Right renal cortex interstitium (tissue), 3 donors: ENCODE measurements around the gene TMEM125. TPM values are rescaled to one million over a fixed set of nuclear protein-coding genes. Genes with fewer than 3 reads are reported as not detected.

Experiments
- DNase-seq, 3 donors: peaks; one replicate each; pipeline ENCODE4 v3.0.0-alpha.2; 2013; ENCODE audit warnings: low read depth in 3 of 3, low spot score in 2 of 3
- polyA plus RNA-seq, 3 donors: library from polyadenylated mRNA; unstranded; fragments of 120-200 nt; gene quantifications; one replicate each; pipeline ENCODE4 v1.2.1, GENCODE V29; 2013; ENCODE audit not compliant: insufficient read length in 3 of 3

The TMEM125 gene
- polyA plus RNA-seq, 3 donors = 13.6 to 15.9 (median 13.7) TPM

DNA sequence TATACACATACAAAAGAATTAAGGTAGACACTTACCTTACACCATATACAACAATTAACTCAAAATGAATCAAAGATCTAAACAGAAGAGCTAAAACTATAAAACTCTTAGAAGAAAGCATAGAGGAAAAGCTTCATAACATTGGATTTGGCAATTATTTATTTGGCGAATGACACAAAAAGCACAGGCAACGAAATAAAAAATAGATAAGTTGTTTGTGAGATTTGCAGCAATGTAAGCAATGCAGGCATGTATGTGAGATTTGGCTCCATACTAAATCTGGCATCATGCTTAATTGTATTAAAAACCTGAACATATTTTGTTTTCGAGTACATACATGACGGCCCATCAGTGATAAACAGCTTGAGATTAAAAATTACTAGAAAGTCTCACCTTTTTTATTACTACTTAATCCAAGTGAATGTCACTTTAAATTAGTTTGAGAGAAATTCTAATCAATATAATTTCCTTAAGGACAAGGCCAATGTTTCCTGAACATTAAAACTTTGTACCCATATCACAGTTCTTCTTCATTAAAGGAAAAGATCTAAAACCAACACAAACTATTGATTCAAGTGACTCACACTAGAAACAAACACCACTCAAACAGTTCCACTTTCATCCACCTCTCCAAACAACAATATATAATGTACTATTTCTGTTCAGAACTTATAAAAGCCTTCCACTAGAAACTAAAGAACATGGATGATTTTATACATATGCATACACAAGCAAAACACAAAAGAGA, 23.1 kb upstream of the TMEM125 start:
- no peak for DNase-seq

- DNase-seq = no peak
Measured at GRCh38 chr1:43247256-43247921, 22.4 kb upstream of the TMEM125 start.

DNA sequence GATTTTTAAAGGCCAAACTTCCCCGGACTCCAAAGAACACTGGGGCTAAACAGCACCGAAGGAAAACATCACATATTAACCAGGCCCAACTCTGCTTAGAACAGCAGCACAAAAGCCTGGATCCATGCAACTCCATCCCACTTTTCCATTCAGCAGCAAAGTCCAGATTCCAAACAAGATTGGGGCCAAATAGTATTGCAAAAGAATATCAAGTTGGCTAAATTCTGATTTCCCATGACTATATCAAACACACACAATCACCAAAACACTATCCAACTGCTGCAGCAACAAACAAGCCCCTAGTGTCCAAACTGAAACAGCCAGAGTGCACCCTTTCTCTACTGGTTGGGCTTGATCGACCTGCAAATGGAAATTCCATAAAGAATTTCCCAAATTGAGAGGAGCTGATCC, 19.4 kb upstream of the TMEM125 start:
- no peak for DNase-seq

- DNase-seq = no peak
Measured at GRCh38 chr1:43251024-43251423, 18.8 kb upstream of the TMEM125 start.

GRCh38 chr1:43252225-43252624, 17.6 kb upstream of the TMEM125 start:
- DNase-seq = no peak

DNA sequence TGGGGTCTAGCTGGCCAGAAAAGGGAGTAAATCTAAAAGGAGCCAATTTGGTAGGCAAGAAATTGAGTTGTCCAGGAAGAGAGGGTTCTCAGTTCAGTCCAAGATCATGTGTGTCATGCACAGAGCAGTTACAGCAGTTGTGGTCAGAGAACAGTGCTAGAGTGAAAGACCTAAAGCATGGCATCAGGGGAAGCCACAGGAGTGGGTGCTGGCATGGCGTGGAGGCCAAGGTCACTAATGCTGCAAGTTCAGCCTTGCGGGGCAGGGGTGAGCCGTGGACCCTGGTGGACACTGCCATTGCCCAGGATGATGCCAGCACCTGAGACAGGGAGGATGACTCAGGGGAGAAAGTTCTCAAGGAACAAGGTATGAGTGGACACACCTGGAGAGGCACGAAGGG, 16.6 kb upstream of the TMEM125 start:
- no peak for DNase-seq

DNA sequence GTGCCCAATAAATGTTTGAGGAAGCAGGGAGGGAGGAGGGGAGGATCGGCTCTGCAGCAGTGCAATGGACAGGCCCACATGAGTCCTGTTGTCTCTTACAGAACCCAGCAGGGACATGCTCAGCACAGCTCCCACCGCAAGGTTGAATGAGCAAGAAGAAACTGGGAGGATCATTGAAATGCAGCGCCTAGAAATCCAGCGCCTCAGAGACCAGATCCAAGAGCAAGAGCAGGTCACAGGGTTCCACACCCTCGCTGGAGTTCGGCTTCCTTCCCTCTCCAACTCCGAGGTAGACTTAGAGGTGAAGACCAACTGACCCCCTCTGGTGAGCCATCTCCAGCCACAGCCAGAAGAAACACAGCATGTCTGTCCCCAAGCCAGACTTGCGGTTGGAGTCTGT, 15.9 kb upstream of the TMEM125 start:
- no peak for DNase-seq

GRCh38 chr1:43255438-43256210, 14.2 kb upstream of the TMEM125 start:
- DNase-seq = no peak

DNA sequence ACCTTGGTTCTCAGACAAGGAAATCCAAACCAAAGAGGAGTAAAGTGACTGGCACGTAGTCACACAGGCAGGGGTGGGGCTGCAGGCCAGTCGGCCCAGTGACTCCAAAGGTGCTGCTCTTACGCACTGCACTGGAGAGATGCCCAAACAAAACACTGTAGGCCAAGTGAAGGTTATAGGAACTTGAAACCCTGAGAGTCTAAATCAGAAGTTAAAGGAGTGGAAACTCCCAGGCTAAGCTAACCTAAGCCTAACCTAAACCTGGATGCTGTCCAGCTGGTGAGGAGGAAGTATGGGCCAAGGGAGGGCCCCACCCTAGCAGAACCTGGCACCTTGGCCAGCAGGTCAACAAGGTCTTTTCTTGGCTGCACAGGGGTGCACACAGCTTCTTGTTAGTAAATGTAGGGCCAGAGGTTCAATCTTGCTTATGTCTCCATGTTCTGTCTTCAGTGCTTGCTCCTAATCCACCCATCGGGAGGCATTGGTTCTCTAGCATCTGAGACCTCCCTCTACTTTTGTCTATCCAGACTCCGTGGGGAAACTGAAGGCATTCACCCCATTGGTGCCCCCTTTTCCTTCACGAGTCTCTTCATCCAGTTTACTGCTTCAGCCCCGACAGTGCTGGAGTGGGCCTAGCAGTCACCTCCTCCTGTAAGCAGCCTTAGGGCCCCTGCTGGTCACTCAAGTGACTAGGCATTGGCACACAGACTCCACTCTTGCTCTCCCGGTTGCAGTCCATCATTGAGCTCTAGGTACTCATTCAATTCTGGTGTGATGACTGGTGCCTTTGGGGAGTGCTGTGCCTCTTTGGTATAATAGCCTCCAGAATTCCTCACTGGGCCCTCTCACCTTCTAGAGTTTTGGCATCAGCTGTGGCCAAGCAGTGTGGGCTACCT, 12.9 kb upstream of the TMEM125 start:
- no peak for DNase-seq

GRCh38 chr1:43258370-43258769, 11.4 kb upstream of the TMEM125 start:
- DNase-seq = no peak

DNA sequence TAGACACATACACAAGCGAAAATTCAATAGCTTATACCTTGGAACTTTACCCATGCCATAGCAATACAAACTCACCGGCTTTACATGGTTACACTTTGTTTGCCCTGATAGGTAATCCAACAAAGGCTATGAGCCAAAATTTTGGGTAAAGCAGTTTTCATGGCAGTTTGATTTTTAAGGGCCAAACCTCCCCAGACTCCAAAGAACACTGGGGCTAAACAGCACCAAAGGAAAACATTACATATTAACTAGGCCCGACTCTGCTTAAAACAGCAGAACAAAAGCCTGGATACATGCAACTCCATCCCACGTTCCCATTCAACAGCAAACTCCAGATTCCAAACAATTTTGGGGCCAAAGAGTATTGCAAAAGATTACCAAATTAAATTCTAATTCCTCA, 4.4 kb upstream of the TMEM125 start:
- DNase-seq = no peak

DNA sequence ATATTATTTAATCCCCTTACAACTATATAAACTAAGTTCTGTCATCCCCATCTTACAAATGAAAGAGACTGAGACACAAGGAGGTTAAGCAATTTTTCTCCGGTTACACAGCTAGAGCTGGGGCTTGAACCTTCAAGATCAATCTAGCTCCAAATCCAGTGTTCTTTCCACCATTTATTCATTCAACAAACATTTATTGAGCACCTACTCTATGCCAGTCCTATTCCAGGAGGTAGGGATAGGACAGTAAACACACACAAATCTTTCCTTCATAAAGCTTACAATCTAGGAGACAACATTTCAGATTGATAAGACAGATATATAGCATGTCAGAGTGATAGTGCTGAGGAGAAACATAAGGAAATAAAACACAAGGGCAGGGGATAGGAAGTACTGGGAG, 2.9 kb upstream of the TMEM125 start:
- DNase-seq = no peak

- DNase-seq = no peak
Measured at GRCh38 chr1:43267291-43267805, 2.4 kb upstream of the TMEM125 start.

DNA sequence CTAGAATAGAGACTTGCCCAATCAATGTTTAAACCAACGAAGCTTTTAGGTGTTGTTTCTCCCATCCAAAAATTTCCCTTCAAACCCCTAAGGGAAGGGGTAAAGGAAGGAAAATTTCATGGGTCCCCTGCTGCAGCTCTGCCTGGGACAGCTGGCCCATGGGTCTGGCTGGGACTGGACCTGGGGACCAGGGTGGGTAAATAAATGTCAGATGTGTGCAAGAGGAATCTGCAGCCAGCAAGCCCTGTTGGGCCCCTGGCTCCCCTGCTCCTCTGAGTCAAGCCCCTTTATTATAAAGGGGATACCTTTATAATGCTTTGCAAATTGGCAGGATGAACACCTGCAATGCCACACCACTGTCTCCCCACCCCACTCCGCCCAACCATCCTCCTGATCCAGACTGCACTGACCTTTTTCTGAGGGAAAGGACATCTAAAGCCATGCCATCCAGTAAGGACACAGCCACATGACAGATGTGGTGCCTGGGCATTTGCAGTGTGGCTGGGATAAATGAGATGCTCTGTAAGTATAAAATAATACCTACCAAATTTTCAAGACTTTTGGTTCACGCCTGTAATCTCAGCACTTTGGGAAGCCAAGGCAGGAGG, 1.9 kb upstream of the TMEM125 start:
- no peak for DNase-seq

GRCh38 chr1:43270421-43271095, 775 bp downstream of the TMEM125 start:
- DNase-seq = no peak

DNA sequence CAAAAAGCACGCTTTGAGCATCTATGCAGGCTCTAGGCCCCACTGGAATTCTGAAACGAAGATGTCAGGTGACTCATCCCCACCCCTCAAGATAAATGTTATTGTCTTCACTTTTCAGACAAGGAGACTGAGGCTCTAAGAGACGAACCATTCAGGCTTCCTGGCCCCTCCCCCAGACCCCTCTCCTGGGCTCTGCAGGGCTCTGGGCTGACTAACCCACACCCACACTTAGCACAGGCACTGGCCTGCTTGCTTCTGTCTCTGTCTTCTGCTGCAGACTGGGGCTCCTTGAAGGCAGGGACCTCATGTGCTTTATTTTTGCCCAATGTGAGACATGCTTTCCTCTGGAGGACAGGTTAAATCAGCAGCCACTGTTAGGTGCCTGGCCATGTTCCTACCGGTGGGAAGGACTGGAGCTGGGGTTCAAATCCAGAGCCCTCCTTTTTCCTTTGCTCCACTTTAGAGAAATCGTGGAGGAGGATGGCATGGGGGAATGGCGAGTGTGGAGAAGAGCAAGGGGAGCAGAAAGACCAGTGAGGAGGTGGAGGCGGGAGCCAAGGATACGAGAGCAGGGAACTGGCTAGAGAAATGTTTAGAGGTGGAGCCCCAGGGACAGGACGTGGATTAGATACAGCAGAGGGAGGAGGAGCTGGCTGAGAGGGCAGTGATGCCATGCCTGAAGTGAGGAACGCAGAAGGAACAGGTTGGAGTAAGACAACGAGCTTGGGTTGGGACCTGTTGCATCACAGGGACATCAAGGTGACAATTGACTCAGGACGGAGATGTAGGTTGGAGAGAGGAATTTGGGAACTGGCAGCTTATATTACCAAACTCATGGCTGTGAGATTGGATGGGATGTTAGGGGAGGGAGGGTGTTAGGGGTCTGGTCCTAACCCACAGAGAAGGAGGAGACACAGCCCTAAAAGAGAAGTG, 1.7 kb downstream of the TMEM125 start:
- no peak for DNase-seq

DNA sequence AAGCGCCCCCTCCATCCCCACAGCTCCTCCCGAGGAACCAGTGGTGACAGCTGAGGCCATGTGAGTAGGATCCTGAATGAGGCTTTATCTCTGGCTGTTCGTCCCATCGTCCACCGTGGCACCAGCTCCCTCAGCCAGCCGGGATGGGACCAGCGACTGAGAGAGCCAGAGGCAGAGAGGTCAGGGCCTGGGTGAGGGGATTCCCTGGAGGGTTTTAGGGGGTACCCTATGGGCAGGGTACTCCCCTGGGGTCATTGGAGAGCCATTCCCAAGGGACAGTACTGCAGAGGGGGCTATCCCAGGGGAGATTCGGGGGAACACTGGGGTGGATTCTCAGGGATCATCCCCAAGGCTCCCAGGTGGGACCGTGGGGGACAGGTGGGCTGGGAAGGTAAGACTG, 2.4 kb downstream of the TMEM125 start:
- no peak for DNase-seq
